Activated CD8-positive, alpha-beta memory T cell treated with anti-CD3 and anti-CD28 coated beads for 48 hours (primary cell): Measurements from ENCODE around the gene CCR7.

Source experiments
- DNase-seq, 3 experiments: peaks; one replicate each; pipeline ENCODE4 v3.0.0-alpha.2; 2020; ENCODE audit warnings: low read depth in 2 of 3, low spot score in 2 of 3

The CCR7 gene

GRCh38 chr17:40519089-40519775, 46.0 kb downstream of the CCR7 start:
- DNase-seq, result no peak

GRCh38 chr17:40518401-40519088, 46.7 kb downstream of the CCR7 start:
- no peak for DNase-seq

- DNase-seq, result no peak
Observed at GRCh38 chr17:40517981-40518380, 47.3 kb downstream of the CCR7 start.

GRCh38 chr17:40517286-40517662, 48.0 kb downstream of the CCR7 start:
- no peak for DNase-seq

- DNase-seq, result no peak
Observed at GRCh38 chr17:40516581-40517285, 48.5 kb downstream of the CCR7 start.

- DNase-seq, result no peak
Observed at GRCh38 chr17:40515491-40516041, 49.7 kb downstream of the CCR7 start.

GRCh38 chr17:40515011-40515410, 50.3 kb downstream of the CCR7 start:
- no peak for DNase-seq

- DNase-seq, result no peak
Observed at GRCh38 chr17:40514013-40514875, 51.0 kb downstream of the CCR7 start.

- no peak for DNase-seq
Observed at GRCh38 chr17:40511667-40512220, 53.5 kb downstream of the CCR7 start.

- DNase-seq, result no peak
Observed at GRCh38 chr17:40511136-40511535, 54.1 kb downstream of the CCR7 start.

GRCh38 chr17:40510328-40510648, 55.0 kb downstream of the CCR7 start:
- DNase-seq, result no peak

GRCh38 chr17:40509626-40510327, 55.5 kb downstream of the CCR7 start:
- no peak for DNase-seq

- DNase-seq, result no peak
Observed at GRCh38 chr17:40506786-40507185, 58.5 kb downstream of the CCR7 start.
